NCI-H1048 (cell line): Measurements from ENCODE around the gene E2F3.

ENCODE experiments used
- DNase-seq: peaks from one replicate; lab custom pipeline; 2025; lab: John Stamatoyannopoulos, UW

E2F3 gene

DNA sequence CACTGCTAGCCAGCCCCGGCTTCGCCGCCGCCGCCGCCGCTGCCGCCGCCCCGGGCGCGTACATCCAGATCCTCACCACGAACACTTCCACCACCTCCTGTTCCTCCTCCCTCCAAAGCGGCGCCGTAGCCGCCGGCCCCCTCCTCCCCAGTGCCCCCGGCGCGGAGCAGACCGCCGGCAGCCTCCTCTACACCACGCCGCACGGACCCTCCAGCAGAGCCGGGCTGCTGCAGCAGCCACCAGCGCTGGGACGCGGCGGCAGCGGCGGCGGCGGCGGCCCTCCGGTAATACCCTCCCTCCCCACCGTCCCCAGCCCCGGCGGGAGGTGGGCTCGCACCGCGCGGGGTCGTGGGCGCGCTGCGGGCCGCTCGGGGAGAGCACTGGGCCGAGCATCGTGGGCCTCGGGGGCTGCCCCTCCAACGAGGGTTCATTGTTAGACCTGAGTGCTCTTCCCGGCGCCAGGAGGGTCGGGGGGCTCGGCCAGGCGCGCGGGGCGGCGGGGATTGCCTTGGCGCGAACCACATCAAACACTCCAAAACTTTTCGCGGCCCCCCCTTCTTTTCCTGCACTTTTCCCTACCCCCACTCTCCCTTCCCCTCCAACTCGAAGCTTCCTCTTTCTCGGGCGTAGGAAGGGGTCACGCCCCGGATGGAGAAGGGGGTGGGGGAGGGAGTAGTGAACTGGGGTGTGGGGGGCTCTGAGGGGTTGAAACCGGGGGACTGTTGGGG lies 827 bp downstream of the E2F3 start:
- DNase-seq: no peak

DNA sequence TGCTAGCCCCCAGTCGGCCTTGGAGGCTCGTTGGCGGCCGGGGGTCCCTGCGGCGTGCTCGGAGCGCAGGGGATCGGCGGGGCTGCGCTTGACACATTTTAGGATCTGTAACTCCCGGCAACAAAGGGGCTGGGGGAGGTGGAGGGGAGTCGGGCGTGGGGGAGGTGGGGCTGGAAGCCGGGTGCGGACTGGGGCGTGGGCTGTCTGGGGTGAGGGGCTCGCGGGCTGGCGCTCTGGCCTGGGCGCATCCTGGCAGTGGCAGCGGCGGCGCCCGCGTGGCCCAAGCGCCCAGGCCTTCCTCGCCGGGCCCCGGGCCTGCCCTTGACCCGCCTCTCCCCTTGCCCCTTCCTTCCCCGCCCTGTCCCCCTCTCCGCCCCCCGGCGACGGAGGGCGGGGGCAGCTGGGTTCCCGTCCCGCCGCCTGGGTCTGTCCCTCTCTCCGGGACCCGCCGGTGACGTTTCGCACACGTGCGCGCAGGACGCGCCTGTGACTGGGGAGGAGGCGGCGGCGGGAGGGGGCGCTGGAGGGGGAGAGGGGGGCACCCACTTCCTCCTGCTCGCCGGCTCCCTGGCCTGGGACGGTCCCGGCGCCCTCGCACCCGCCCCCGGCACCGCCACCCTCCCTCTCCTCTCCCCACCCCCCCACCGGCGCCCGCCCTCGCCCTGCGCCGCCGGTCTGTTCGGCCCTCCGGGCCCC lies 1.5 kb downstream of the E2F3 start:
- DNase-seq: peak; percentile 77

DNA sequence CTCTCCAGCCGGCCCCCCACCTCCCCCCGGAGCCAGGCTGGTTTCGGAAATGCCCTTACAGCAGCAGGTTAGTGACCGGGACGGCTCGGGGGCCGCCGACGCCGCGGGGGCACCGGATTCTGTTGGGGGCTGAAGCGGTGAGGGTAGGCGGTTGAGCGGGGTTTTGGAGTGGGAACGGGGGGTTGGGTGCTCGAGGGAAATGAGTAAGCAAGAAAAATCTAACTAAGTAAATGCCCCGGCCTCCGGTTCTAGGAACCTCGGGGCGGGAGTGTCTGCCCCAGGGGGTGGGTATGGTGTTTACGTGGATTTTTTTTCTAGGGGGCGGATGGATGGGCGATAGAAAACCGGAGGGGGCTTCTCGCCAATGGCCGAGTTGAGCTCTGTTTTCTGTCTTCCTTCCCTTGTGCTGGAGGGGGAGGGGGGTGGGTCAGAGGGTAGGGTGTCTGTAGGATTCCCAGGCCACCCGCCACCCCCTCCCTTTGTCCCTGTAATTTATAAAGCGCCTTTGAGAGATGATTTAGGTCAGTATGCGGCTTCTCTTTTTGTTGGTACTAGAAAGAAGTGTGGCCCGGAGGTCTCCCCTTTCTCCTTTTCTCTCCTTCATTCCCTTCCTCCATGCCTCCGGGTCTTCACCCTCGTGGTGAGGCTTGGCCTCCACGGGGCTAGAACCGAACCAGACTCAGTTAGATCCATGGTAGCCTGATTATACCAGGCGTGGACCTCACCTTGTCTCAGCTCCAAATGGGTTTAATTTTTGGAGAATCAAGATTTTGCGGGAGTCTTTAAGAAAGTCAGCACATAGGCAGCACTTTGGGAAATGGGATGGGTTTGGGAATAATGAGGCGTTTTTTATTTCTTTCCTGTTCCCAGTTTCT lies 2.3 kb downstream of the E2F3 start:
- no peak for DNase-seq

DNA sequence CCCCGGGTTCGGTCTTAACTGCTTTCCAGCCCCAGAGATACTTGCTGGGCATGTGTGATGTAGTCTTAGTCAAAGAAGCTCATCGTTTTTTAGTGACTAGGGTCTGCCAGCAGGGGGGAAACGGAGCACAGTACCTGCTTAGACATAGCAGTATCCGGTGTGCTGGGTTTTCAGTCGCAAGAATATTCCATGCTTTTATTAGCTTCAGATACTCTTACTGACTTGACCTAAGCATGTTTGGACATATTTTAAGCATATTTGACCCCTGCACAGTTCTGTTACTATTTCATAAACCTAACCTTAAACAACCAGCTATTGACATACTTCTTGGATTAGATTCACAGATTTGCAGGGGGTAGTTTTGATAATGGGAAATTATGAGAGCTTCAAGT lies 3.0 kb downstream of the E2F3 start:
- DNase-seq: no peak

DNA sequence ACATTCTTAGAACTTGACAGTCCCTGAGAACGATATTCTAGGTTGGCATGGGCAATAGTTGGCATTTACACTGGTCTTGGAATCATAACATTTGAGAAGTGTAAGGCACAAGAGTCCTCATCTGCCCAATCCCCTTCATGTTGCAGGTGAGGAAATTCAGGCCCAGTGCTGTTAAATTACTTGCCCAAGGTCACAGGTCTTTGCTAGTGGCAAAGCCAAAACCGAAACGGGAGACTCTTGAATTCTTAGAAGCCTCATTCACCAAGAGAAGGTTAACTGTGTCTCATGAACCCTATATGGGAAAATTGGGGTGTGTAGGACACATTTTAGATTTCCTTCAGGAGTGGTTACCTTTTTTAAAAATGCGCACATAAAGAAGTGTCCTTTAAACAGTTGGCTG lies 7.2 kb downstream of the E2F3 start:
- DNase-seq: no peak

DNA sequence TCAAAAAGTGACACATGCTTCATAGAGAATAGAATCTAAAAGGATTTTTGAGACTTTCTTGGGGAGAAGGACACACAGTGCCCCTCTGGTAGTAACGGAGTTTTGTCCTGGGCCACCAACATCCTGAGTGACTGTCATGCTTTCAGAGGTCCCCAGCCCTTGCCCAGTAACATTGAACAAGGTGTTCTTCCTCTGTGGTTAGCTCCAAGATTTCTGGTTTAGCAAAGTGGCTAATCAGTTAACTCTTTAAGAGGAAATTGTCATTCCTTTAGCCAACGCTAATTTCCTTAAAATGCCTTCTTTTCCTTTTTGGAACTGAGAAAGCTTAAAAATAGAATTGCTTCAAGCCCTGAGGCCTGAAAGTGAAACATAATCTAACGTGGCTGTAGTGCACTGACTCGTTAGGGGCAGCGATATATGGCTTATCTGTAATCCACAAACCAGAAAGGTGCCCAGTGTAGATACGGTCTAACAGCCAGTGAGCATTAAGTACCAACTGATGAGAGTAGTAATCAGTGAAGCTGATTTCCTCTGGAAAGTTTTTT lies 7.8 kb downstream of the E2F3 start:
- no peak for DNase-seq

DNA sequence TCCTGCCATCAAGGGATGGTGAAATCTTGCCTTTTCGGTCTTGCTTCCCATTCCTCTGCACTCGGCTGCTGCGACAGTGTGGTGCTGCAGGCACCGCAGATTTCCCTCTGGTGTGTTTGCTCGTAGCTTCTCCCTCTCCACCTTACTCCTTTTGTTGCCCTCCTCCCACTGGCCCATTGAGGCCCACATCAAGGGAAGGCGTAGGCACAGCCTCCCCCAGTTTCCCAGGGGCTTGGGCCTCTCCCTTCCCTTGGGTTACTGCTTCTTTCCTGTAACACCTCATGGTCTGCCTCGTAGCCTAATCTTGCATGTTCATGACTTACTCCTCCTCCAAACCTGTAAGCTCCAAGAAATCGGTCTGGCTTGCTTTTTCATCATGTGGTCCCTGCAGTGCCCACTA lies 9.9 kb downstream of the E2F3 start:
- no peak for DNase-seq

DNA sequence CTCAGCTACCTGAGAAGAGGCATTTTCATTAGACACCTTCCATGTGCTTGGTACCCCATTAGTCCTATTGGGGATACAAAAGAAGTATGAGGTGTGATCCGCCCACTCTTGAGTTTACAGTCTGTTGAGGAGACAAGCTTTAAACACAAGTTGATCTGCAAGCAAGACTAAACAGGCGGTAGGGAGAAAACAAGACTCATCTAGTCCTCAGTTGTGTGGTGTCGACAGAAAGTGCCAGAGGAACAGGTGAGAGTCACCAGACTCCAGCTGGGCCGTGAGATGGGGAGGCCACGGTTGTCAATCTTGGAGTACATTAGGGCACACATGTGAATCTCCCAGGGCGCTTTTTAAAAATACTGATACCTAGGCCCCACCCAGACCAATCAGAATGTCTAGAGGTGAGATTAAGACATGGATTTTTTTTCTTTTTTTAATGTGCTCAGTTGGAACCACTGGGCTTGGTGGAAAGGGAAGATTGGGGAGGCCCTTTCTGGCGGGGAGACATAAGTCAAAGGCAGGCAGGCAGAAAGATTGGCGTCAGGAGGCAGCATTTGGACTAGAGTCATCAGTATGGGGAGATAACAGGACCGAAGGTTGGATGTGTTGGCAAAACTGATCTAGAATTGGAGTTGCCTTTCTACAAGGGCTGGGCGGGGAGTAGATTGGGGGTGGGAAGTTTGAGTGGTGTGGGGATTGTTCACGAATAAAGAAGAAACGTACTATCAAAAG lies 10.4 kb downstream of the E2F3 start:
- no peak for DNase-seq

DNA sequence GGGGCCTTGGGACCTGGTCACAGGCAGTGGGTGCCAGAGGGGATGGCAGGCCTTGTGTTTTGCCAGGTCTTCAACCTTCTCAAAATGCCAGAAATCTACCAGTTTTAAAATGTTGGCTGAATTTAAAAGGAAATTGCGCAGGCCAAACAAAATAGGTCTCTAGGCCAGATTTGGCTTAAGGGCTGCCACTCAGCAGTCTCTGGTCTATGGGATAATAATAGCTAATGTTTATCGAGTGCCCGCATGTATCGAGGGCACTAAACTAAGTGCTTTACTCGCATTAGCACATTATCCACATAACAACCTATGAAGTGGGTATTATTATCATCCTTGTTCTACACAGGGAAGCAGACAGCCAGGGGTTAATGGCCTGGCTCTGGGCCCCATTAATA lies 11.0 kb downstream of the E2F3 start:
- no peak for DNase-seq

DNA sequence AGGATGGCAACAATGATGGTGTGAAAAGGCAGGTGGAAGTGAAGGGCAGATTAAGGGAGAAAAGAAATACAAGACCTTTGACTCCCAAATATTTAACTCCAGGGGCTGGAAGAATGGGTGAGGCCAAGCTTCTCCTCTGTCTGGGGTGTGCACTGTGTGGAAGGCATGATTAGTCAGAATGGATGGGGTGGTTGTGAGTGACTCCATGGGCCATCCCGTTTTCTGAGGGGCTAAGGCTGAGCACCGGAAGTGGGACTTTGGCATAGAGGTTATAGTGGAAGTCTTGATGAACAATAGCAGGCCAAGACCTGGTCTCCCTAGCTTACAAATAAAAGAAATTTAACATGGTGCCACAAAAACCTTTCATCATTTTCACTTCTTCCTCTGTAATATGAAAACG lies 12.1 kb downstream of the E2F3 start:
- no peak for DNase-seq

DNA sequence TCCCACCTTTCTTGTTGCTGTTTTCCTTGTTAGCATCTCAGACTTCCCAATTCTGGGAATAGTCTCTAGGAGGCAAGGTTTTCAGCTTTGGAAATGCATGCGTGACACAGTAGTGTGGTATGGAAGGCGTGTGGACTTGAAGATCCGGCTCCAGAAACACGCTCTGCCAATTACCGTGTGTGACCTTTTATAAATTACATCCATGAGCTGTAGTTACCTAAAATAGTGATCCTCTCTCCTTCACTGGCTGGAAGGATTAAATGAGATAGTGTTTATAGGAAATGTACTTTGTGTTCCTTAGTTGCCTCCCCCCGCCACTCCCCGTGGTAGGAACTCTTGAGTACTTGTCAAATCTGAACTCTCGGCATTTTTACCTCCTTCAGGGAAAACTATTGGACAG lies 13.0 kb downstream of the E2F3 start:
- no peak for DNase-seq

DNA sequence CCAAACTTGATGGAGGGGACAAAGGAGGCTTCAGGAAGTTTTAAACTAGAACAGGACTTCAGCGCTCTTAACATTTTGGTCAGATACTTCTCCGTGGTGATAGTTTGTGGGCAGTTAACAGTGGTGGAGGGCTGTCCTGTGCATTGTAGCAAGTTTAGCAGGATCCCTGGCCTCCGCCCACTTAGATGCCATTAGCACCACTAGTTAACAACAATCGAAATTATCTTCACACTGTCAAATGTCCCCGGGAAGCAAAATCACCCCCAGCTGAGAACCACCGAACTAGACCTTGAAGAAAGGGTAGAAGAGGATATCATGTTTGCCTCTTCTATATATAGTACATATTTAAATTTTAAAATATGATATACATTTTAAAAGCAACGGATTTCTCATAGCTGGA lies 13.6 kb downstream of the E2F3 start:
- no peak for DNase-seq

DNA sequence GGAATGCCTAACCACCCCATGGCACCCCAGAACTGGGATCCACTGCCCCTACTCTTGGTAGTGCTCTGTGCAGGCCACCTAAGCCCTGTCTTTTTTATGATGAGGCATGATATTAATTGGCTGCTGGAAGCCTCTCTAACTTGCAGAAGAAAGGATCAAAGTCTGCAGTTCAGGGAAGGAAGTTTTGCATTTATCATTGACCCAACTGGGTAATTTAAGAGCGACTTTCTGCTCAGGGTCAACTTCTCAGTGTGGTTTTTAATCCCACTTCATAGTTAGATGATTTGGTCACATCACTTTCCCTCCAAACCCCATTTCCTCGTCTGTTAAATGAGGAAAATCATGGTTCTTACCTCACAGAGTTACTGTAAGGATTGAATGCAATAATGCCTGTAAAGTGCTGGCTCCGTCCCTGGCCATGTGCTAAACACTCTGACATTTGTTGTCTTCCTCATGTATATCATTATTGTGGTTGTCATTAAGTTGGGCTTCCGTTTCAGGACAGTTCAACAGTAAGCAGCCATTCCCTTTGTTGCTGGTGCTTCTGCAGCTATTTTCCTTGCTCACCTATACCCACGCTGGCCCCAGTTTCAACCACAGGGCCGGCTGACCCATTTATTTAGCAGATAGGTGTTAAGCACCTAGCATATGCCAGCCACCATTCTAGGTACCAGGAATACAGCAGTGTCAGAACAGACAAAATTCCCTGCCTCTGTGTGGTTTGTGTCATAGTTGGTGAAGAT lies 14.2 kb downstream of the E2F3 start:
- DNase-seq: no peak

DNA sequence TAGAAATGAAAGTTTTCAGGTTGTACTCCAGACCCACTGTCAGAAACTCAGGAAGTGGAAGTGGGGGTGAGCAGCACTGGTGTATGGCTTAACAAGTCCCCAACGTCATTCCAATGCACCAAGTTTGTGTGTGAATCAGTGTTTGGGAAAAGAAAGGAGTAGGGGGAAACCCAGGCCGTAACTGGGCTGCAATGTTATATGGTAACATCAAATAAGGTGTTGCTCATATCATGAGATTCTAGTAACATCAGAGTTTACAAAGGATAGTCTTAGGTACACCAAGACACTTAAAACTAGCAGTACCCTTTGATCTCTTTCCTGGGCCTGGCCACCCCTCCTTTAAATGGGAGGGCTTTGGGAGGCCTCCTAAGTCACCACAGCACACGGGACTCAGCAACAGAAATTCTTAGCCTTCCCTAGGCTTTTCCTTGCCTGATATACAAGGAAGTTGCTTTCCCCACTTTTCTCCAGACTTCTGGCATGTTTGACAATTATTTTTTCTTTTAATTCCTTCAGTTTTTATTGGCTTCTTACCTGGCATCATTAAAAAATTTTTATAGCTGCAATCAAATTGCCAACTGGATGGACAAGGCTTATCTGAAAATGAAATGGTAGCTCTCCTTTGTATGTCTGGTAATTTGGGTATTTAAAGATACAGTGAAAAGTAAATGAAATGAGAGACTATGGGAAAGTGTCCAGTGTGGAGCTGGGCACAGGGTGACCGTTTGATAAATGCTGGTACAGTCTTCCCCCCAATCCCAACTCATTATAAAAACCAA lies 15.1 kb downstream of the E2F3 start:
- no peak for DNase-seq

DNA sequence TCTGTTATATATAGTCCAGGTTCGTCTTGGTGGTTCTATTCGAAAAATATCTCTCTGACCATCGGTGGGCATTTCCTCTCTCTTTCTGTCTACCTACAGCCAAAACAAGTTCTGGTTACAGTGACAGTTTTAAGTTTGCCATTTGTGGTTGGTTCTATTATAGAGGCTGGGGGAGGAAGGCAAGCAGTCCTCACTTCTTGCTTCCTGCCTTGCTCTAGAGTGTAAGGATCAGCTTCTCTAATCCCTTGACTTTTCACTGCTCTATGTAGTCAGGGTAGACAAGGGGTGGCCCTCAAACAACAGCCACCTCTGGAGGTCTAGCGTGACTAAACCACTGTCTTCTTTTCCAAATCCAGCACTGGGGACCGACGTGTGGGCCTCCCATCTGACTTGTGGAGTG lies 16.1 kb downstream of the E2F3 start:
- DNase-seq: no peak

DNA sequence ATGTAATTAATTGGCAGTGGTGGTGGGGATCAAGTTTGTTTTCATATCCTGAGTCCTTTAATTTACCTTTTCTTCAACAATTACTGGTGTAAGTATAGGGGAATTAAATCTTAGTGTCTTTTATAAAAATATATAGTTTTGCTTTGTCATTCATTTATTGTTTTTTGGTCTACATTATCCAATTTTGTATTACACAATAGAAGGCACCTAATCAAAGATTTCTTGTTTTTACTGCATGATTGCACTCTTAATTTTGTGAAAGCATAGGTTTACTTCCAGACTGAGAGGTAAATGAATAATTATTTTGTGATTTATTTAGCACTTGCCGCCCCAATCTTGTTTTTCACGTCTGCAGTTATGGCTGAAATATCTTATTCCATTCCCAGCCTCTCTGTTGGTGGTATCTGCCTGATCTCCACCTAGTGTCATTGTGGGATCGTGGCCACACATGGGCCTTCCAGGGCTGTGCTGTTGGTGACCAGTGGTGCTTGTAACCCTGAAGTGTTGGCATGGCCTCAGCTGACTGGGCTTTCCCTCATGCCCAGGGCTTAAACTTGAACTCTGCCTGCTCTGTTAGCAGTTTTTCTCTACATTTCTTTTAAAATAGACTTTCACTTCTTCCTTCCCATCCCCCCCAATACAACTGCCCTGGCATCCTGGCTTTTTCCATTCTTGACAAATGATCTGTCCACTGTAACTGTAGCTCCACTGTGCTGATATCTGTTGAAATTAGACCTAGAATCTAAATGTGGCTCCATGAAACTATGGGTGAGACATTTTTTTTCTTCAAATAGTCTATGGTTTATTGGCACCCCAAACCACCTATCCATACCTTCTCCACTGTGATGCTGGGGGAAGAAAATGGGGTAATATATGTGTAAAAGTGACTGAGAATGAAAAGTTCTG lies 24.8 kb downstream of the E2F3 start:
- no peak for DNase-seq

DNA sequence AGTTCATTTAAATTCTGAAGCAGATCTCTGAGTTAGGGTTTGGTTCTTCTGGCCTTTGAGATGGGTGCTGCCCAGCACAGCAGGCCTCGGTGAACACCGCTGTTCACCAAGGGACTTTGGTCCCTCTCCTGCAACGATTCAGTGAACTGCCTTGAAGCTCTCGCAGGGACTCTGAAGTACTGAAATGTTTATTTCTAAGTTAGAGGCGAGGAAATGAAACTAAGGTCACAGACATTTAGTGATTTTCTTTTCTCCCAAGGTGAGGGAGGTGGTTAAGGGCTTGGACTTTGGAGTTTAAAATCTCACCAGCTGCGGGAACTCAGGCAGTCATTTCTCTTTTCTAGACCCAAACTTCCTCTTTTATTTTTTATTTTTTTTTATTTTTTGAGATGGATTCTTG lies 26.2 kb downstream of the E2F3 start:
- no peak for DNase-seq

DNA sequence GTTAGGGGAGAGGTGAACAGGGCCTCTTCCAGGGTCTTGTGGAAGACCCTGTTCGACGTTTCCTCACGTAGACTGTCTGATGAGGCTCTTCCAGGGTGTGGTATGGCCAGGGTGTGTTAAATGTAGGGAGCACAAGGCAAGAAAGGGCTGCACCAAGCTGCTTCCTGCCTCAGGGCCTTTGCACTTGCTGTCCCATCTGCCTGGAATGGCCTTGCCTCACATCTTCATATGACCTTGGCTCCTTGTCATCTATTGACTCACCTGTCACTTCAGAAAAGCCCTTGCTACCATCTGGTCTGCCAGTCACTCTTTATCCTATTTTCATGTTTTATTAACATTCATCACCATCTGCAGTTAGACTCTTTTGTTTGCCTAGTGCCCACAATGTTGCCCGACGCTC lies 31.0 kb downstream of the E2F3 start:
- DNase-seq: no peak

DNA sequence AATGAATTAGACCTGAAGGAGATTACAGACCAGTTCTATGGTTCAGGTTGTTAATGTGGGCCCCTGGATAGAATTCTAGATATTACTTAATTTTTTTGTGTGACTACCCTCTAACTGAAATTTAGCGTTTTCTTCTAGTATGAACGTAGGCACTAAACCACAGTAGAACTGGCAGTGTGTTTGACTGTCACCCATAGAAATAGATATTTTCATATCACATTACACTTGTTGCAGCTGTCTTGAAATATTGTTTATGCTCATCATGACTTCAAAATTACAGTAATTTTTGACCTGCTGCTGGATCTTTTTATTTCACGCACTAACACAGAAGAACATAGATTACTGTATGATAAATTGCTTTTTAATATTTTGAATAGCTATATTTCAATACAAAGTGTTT lies 31.6 kb downstream of the E2F3 start:
- no peak for DNase-seq
